ENCODE results near the gene PPP1R15B. TPM values are rescaled to one million over a fixed set of nuclear protein-coding genes. Genes with fewer than 3 reads are reported as not detected.
"Not testable (repeated sequence)": the region's sequence is repeated elsewhere in the genome, so short reads cannot be mapped to it uniquely, and the experiment has no call there.

PPP1R15B gene
- total RNA-seq, 2 experiments from 2014 or later = 55.9 to 57.6 TPM

DNA sequence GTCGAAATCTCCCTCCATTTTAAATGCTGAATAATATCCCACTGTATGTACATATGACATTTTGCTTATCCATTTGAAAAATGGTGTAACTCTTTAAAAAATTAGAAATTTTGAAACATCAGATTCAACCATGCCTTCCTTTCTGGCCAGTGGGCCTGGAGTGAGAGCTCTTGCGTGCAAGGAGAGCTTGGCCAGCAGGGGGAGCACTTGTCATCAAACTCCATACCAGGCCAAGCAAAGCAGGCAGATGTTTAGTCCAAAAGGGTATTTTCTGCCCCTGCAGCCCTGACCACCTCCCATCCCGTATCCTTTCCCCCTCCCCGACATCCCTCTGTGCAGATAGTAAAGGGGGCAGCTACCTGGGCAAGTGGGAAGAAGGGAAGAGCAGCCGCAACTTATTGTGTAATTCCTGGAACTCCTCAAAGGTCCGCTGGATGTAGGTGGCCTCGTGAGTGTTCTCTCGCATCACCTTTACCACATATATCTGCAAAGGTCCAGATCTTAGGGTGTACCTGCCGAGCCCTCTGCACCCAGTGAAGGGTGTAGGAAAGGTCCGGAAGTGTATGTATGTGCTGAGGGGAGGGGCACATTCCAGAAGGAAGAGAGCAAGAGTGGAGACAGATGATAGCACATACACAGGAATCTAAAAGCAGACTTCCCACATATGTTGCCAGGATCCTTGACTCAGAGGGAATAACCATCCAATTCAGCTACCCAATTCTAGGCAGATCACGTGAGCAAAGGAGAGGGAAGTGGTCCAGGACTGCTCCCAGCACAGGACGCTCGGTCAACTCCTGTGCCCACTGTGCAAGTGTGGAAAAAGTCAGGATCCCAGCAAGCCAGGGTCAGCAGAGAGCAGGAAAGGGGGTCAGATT lies 19.9 kb upstream of the PPP1R15B start:
- peak; percentile 91 for DNase-seq
- intact Hi-C loops (cut with DNase I, micrococcal nuclease) = loop anchor here (1.0 to 5.0 kb wide), 3 partner anchors 72 to 376 kb away; no protein-coding TSS in a partner anchor
- CTCF ChIA-PET = interaction anchor here (0.6 to 31.0 kb wide), 43 partner anchors 10 to 778 kb away, joined by 3 to 910 read pairs (median 4); partner anchors contain the start of gene PIK3C2B
- peaks cover 10% of the 10 kb centered on the region for H3K4me1 Mint-ChIP-seq
- H3K4me3 Mint-ChIP-seq = no peak overlapping the region
- no peaks in the 10 kb centered on the region for H3K9me3 Mint-ChIP-seq (ENCODE audit: low read depth)
- POLR2A ChIA-PET = interaction anchor here (0.6 to 0.9 kb wide), 2 partner anchors 66 to 94 kb away, joined by 4 to 6 read pairs; no protein-coding TSS in a partner anchor
- peaks cover 31% of the 10 kb centered on the region for H3K36me3 Mint-ChIP-seq (ENCODE audit: low read depth)
- no peaks in the 10 kb centered on the region for H3K27me3 Mint-ChIP-seq
- peak overlapping the region; percentile 45 for H3K27ac Mint-ChIP-seq
- peak; percentile 85 for ATAC-seq

DNA sequence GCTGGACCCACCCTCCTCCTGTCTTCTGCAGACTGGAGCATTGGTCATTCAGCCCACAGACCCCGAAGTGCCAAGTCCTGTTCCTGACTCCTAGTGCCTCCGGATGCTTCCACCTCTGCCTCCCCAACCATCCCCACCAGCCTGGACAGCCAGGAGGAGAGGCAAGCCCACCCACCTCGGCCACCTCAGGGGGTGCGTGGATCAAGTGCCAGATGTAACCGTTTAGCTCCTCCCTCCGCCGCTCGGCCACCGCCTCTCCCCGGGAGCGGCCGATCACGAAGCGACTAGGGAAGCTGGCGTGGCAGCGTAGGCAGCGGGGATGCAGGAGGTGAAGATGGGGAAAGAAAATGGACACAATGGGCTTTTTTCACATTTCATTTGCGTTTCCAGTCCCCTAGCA lies 18.1 kb upstream of the PPP1R15B start:
- peaks cover 8% of the 10 kb centered on the region for H3K4me1 Mint-ChIP-seq
- no peaks in the 10 kb centered on the region for H3K27me3 Mint-ChIP-seq
- DNase-seq (no peak), ATAC-seq (no peak)
- H3K9me3 Mint-ChIP-seq (ENCODE audit: low read depth) = no peaks in the 10 kb centered on the region
- intact Hi-C loops (cut with DNase I, micrococcal nuclease) = loop anchor here in 1 of 2 experiments (5.0 kb wide), 1 partner anchor 378 kb away; no protein-coding TSS in a partner anchor
- ChIA-PET POLR2A (no interaction called here), CTCF (interaction anchor here (0.7 to 31.0 kb wide), 13 partner anchors 11 to 131 kb away, joined by 3 to 910 read pairs (median 5); partner anchors contain the start of gene PIK3C2B)
- H3K27ac Mint-ChIP-seq = no peak overlapping the region
- peaks cover 40% of the 10 kb centered on the region for H3K36me3 Mint-ChIP-seq (ENCODE audit: low read depth)
- H3K4me3 Mint-ChIP-seq = no peak overlapping the region

DNA sequence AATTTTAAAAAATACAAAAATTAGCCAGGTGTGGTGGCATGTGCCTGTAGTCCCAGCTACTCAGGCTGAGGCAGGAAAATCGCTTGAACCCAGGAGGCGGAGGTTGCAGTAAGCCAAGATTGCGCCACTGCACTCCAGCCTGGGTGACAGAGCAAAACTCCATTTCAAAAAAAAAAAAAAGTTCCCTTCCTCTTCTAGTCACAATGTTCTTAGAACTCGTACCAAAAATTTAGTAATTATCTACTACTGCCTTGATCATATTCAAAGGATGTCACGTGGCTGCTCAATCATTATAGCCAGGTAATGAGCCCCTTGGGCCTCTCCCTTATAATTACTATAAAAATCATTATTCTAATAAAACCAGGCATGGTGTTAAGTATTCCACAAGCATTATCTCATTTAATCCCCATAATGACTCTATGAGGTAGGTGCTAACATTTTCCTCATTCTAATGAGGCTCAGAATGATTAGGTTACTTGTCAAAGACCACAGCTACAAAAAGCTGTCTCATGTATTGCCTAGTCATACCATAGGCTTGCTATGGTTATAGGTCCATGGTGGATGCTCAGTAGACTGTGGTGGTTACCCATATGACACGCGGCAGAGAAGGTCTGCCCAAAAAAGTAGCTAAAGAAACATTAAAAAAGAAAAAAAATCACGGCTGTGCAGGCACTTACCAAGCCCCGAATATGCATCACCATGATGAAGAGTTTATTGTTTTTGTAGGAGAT lies 15.5 kb upstream of the PPP1R15B start:
- H3K4me3 Mint-ChIP-seq = no peak overlapping the region
- H3K27me3 Mint-ChIP-seq = no peaks in the 10 kb centered on the region
- DNase-seq (no peak), ATAC-seq (peak; percentile 33)
- intact Hi-C loops (cut with DNase I, micrococcal nuclease) = no loop called here
- ChIA-PET POLR2A (interaction anchor here (0.6 kb wide), 1 partner anchor 25 kb away, joined by 3 read pairs; no protein-coding TSS in a partner anchor), CTCF (interaction anchor here (0.6 to 31.0 kb wide), 4 partner anchors 10 to 117 kb away, joined by 3 to 910 read pairs (median 8); partner anchors contain the start of gene PIK3C2B)
- H3K9me3 Mint-ChIP-seq (ENCODE audit: low read depth) = no peaks in the 10 kb centered on the region
- no peak overlapping the region for H3K27ac Mint-ChIP-seq
- peaks cover 8% of the 10 kb centered on the region for H3K4me1 Mint-ChIP-seq
- peaks cover 38% of the 10 kb centered on the region for H3K36me3 Mint-ChIP-seq (ENCODE audit: low read depth)

DNA sequence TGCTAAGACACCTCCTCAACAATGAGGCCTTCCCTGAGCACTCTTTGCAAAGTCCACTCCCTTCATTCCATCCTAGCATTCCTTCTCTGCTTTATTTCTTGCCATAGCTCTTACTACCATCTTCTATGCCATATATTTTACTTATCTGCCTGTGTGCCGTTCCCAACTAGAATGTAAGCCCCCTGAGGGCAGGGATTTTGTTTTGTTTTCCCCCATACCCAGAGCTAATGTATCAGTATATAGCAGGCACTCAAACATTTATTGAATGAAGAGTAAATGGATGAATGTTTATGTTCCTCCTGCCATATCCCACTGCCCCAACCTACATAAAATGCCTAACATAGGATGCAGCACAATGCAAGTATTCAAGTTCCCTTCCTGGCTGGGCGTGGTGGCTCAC lies 14.9 kb upstream of the PPP1R15B start:
- intact Hi-C loops (cut with DNase I, micrococcal nuclease) = no loop called here
- ChIA-PET CTCF (interaction anchor here (2.1 to 31.0 kb wide), 2 partner anchors 9 to 73 kb away, joined by 6 to 910 read pairs; partner anchors contain the start of gene PIK3C2B), POLR2A (no interaction called here)
- no peak overlapping the region for H3K4me3 Mint-ChIP-seq
- H3K36me3 Mint-ChIP-seq (ENCODE audit: low read depth) = peaks cover 34% of the 10 kb centered on the region
- H3K27ac Mint-ChIP-seq = no peak overlapping the region
- peaks cover 7% of the 10 kb centered on the region for H3K4me1 Mint-ChIP-seq
- no peaks in the 10 kb centered on the region for H3K9me3 Mint-ChIP-seq (ENCODE audit: low read depth)
- DNase-seq = no peak
- H3K27me3 Mint-ChIP-seq = no peaks in the 10 kb centered on the region
- ATAC-seq = no peak

DNA sequence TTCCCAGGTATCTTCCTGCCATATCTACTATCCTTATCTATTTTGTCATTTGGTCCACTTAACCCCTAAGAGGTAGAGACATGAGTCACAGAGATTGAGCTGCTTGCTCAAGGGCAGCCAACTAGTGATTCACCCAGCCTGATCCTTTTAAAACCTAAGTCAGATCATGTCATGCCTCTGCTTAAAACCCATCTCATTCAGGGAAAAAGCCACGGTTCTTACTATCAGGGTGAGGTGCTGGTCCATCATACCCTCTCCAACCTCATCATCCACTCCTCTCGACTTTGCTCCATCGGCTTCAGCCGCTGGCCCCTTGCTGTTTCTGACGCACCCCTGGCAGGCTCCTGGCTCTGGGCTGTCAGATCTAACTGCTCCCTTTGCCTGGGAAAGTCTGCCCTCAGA lies 14.4 kb upstream of the PPP1R15B start:
- no peak for DNase-seq
- H3K9me3 Mint-ChIP-seq (ENCODE audit: low read depth) = no peaks in the 10 kb centered on the region
- H3K36me3 Mint-ChIP-seq (ENCODE audit: low read depth) = peaks cover 31% of the 10 kb centered on the region
- POLR2A ChIA-PET = no interaction called here
- ATAC-seq = peak; percentile 65
- CTCF ChIA-PET = interaction anchor here (2.1 to 31.0 kb wide), 2 partner anchors 9 to 74 kb away, joined by 6 to 910 read pairs; partner anchors contain the start of gene PIK3C2B
- peaks cover 3% of the 10 kb centered on the region for H3K4me1 Mint-ChIP-seq
- no peaks in the 10 kb centered on the region for H3K27me3 Mint-ChIP-seq
- H3K4me3 Mint-ChIP-seq = no peak overlapping the region
- intact Hi-C loops (cut with DNase I, micrococcal nuclease) = no loop called here
- H3K27ac Mint-ChIP-seq = no peak overlapping the region

DNA sequence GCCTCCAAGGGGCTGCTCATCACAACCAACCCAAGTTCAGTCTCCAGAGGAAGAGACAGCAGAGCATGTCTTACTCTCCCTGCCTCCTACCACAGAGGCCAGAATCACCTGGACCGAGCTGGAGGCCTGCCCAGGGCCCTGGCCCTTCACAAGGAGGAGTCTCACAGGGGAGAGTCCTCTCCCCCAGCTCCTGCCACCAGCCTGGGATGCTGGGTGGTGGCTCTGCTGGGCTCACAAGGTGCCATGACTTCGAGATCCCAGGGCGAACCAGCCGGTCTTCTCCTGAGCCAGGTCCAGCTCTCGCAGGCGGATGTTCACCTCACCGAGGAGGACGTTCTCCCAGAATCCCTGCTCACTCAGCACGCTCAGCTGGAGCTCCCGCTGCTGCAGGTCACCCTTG lies 13.0 kb upstream of the PPP1R15B start:
- POLR2A ChIA-PET = no interaction called here
- no peaks in the 10 kb centered on the region for H3K27me3 Mint-ChIP-seq
- intact Hi-C loops (cut with DNase I, micrococcal nuclease) = no loop called here
- CTCF ChIA-PET = interaction anchor here (31.0 kb wide), 1 partner anchor 75 kb away, joined by 910 read pairs; the partner anchor contains the start of gene PIK3C2B
- no peak overlapping the region for H3K4me3 Mint-ChIP-seq
- ATAC-seq = no peak
- H3K27ac Mint-ChIP-seq = no peak overlapping the region
- peaks cover 28% of the 10 kb centered on the region for H3K36me3 Mint-ChIP-seq (ENCODE audit: low read depth)
- H3K9me3 Mint-ChIP-seq (ENCODE audit: low read depth) = no peaks in the 10 kb centered on the region
- peaks cover 10% of the 10 kb centered on the region for H3K4me1 Mint-ChIP-seq
- no peak for DNase-seq

DNA sequence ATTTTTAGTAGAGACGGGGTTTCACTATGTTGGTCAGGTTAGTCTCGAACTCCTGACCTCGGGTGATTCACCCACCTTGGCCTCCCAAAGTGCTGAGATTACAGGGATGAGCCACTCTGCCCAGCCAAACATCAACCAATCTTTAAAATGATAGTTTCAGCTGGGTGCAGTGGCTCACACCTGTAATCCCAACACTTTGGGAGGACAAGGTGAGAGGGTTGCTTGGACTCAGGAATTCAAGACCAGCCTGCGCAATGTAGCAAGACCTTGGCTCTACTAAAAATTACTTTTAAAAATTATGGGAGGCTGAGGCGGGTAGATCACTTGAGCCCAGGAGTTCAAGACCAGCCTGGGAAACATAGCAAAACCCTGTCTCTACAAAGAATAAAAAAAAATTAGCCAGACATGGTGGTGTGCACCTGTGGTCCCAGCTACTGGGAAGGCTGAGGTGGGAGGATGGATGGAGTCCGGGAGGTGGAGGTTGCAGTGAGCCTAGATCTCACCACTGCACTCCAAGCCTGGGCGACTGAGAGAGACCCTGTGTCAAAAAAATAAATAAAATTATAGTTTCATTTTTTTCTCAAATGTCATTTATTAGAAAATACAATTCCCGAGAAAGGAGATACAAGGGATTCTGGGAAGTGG lies 10.6 kb upstream of the PPP1R15B start:
- peak; percentile 20 for DNase-seq
- peaks cover 28% of the 10 kb centered on the region for H3K4me1 Mint-ChIP-seq
- ATAC-seq; POLR2A ChIA-PET; H3K9me3 Mint-ChIP-seq (ENCODE audit: low read depth); H3K4me3 Mint-ChIP-seq; intact Hi-C loops (cut with DNase I, micrococcal nuclease); H3K27ac Mint-ChIP-seq; H3K27me3 Mint-ChIP-seq: not testable (repeated sequence)
- H3K36me3 Mint-ChIP-seq (ENCODE audit: low read depth) = peaks cover 26% of the 10 kb centered on the region
- CTCF ChIA-PET = interaction anchor here (0.9 to 2.8 kb wide), 5 partner anchors 9 to 84 kb away, joined by 3 to 12 read pairs (median 5); no protein-coding TSS in a partner anchor

DNA sequence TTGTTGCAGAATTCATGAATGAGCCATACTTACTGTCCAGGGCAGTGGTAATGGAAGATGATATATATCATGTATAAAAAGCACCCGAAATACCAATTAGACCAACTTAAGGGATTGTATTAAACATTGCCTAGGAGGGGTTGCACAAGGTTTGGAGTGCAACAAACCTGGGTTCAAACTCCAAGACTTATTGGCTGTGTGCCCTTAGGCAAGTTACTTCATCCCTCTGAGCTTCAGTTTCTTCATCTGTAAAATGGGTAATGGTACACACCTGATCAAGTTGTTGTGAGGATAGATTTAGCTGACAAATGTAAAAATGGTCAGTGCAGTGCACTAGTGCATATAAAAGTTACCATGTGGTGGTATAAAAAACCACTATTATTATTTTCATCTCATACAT lies 9.8 kb upstream of the PPP1R15B start:
- Mint-ChIP-seq H3K9me3 (ENCODE audit: low read depth) (no peaks in the 10 kb centered on the region), H3K27ac (no peak overlapping the region), H3K4me1 (peaks cover 33% of the 10 kb centered on the region), H3K36me3 (ENCODE audit: low read depth) (peaks cover 23% of the 10 kb centered on the region), H3K27me3 (no peaks in the 10 kb centered on the region), H3K4me3 (no peak overlapping the region)
- DNase-seq (no peak), ATAC-seq (no peak)
- CTCF ChIA-PET = interaction anchor here (1.6 to 2.8 kb wide), 3 partner anchors 10 to 58 kb away, joined by 3 to 12 read pairs (median 5); no protein-coding TSS in a partner anchor
- POLR2A ChIA-PET = no interaction called here
- intact Hi-C loops (cut with DNase I, micrococcal nuclease) = no loop called here

DNA sequence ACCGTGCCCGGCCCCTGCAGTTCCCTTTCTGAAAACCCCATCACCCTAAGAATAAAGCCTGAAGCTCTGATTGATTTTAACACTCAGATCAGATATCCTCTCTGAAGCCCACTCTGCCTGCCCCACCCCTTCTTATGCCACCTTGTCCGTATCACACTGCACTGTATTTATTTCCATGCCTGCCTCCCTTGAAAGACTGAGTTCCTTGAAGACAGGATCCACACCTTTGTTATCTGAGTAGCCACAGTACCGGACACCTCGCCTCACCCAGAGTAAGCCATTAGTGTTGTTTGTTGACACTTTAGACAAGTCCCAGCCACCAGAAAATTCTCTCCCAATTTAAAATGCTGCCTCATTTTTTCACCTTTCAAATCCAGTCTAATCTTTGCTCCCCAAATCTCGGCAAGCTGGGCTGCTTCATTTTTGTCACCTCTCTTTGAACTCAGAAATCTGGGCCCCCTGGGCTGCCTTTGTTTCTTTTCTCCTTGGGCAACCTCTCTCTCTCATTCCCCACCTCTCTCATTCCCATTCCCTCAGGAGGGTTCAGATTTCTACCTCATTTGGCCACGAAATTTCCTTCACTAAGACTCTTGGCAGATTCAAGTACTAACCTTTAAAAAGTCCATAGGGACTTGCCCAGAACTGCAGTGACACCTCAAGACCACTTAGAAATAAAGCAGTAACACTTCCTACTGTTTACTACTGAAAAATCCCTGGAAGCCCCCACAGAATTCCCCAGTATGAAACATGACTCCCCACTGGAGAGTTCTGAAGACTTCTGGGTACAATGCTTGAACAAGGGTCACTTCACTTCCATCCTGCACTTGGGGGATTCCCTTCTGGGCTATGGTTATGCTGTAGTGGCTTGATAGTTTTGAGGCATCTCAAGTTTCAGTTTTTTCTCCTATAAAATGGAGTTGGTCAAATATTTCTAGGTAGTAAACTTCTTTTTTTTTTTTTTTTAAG lies 8.7 kb upstream of the PPP1R15B start:
- POLR2A ChIA-PET = no interaction called here
- Mint-ChIP-seq H3K9me3 (ENCODE audit: low read depth) (no peaks in the 10 kb centered on the region), H3K27ac (no peak overlapping the region), H3K36me3 (ENCODE audit: low read depth) (peaks cover 18% of the 10 kb centered on the region), H3K4me3 (no peak overlapping the region), H3K27me3 (no peaks in the 10 kb centered on the region), H3K4me1 (peaks cover 36% of the 10 kb centered on the region)
- intact Hi-C loops (cut with DNase I, micrococcal nuclease) = no loop called here
- DNase-seq = no peak
- CTCF ChIA-PET = interaction anchor here (1.6 to 2.8 kb wide), 3 partner anchors 11 to 57 kb away, joined by 3 to 12 read pairs (median 5); no protein-coding TSS in a partner anchor
- ATAC-seq = no peak

DNA sequence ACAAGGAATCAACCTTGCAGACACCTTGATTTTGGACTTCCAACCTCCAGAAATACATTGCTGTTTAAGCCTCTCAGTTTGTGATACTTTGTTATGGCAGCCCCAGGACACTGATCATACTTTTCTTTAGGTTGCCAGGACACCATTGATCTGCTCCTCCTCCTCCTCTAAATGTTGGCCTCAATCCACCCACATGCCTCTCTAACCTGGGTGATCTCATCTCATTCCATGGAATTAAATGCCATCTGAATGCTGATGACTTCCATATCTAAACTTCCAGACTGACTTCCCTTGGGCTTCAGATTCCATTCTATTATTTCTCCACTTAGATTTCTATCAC lies 7.4 kb upstream of the PPP1R15B start:
- H3K27ac Mint-ChIP-seq = no peak overlapping the region

More for the DNA sequence above, 7.4 kb upstream of the PPP1R15B start:
- no peak overlapping the region for H3K4me3 Mint-ChIP-seq
- H3K36me3 Mint-ChIP-seq (ENCODE audit: low read depth) = peaks cover 14% of the 10 kb centered on the region
- intact Hi-C loops (cut with DNase I, micrococcal nuclease) = loop anchor here (10.0 kb wide), 2 partner anchors 554 to 786 kb away; partner anchors contain the start of gene SNRPE (in 1 of the 2)
- ChIA-PET POLR2A (no interaction called here), CTCF (interaction anchor here (0.7 to 1.1 kb wide), 2 partner anchors 84 kb away, joined by 3 to 4 read pairs; no protein-coding TSS in a partner anchor)
- H3K9me3 Mint-ChIP-seq (ENCODE audit: low read depth) = no peaks in the 10 kb centered on the region
- ATAC-seq (no peak), DNase-seq (no peak)
- H3K27me3 Mint-ChIP-seq = no peaks in the 10 kb centered on the region
- H3K4me1 Mint-ChIP-seq = peaks cover 36% of the 10 kb centered on the region
